ENCODE measurements around the gene WIPI1.
"Not testable (repeated sequence)": the region's sequence is repeated elsewhere in the genome, so short reads cannot be mapped to it uniquely, and the experiment has no call there.

WIPI1 gene

GRCh38 chr17:68422821-68423220, 34.5 kb downstream of the WIPI1 start:
- no peak overlapping the region for H3K4me3 ChIP-seq (ENCODE audit: low read depth, low read length)
- no peak for DNase-seq (ENCODE audit: low read depth)

GRCh38 chr17:68421486-68421885, 35.8 kb downstream of the WIPI1 start:
- H3K4me3 ChIP-seq (ENCODE audit: low read depth, low read length) = no peak overlapping the region
- DNase-seq (ENCODE audit: low read depth) = no peak

GRCh38 chr17:68420065-68420464, 37.2 kb downstream of the WIPI1 start:
- no peak overlapping the region for H3K4me3 ChIP-seq (ENCODE audit: low read depth, low read length)
- no peak for DNase-seq (ENCODE audit: low read depth)

- no peak for DNase-seq (ENCODE audit: low read depth)
- H3K4me3 ChIP-seq (ENCODE audit: low read depth, low read length) = no peak overlapping the region
Measured at GRCh38 chr17:68418876-68419275, 38.4 kb downstream of the WIPI1 start.

GRCh38 chr17:68417317-68417716, 40.0 kb downstream of the WIPI1 start:
- no peak for DNase-seq (ENCODE audit: low read depth)
- H3K4me3 ChIP-seq (ENCODE audit: low read depth, low read length) = no peak overlapping the region

GRCh38 chr17:68414901-68415300, 42.4 kb downstream of the WIPI1 start:
- not testable (repeated sequence) for DNase-seq (ENCODE audit: low read depth); H3K4me3 ChIP-seq (ENCODE audit: low read depth, low read length)

GRCh38 chr17:68413597-68414560, 43.4 kb downstream of the WIPI1 start:
- H3K4me3 ChIP-seq (ENCODE audit: low read depth, low read length) = peak overlapping the region; percentile 11
- not testable (repeated sequence) for DNase-seq (ENCODE audit: low read depth)

- DNase-seq (ENCODE audit: low read depth) = not testable (repeated sequence)
Measured at GRCh38 chr17:68407656-68408055, 49.6 kb downstream of the WIPI1 start.

GRCh38 chr17:68403837-68404236, 53.5 kb downstream of the WIPI1 start:
- DNase-seq (ENCODE audit: low read depth); H3K4me3 ChIP-seq (ENCODE audit: low read depth, low read length): not testable (repeated sequence)

More at GRCh38 chr17:68407656-68408055, 49.6 kb downstream of the WIPI1 start:
- not testable (repeated sequence) for H3K4me3 ChIP-seq (ENCODE audit: low read depth, low read length)

- no peak for DNase-seq (ENCODE audit: low read depth)
- H3K4me3 ChIP-seq (ENCODE audit: low read depth, low read length) = no peak overlapping the region
Measured at GRCh38 chr17:68403122-68403521, 54.2 kb downstream of the WIPI1 start.

- H3K4me3 ChIP-seq (ENCODE audit: low read depth, low read length) = no peak overlapping the region
- no peak for DNase-seq (ENCODE audit: low read depth)
Measured at GRCh38 chr17:68401288-68401687, 56.0 kb downstream of the WIPI1 start.

- H3K4me3 ChIP-seq (ENCODE audit: low read depth, low read length) = no peak overlapping the region
Measured at GRCh38 chr17:68400404-68400735, 56.9 kb downstream of the WIPI1 start.

GRCh38 chr17:68399638-68400403, 57.5 kb downstream of the WIPI1 start:
- DNase-seq (ENCODE audit: low read depth) = peak; percentile 32
- no peak overlapping the region for H3K4me3 ChIP-seq (ENCODE audit: low read depth, low read length)

More at GRCh38 chr17:68400404-68400735, 56.9 kb downstream of the WIPI1 start:
- no peak for DNase-seq (ENCODE audit: low read depth)

- H3K4me3 ChIP-seq (ENCODE audit: low read depth, low read length) = no peak overlapping the region
- peak; percentile 49 for DNase-seq (ENCODE audit: low read depth)
Measured at GRCh38 chr17:68398691-68399637, 58.3 kb downstream of the WIPI1 start.

- no peak for DNase-seq (ENCODE audit: low read depth)
- H3K4me3 ChIP-seq (ENCODE audit: low read depth, low read length) = no peak overlapping the region
Measured at GRCh38 chr17:68397108-68397536, 60.2 kb downstream of the WIPI1 start.

- no peak for DNase-seq (ENCODE audit: low read depth)
- H3K4me3 ChIP-seq (ENCODE audit: low read depth, low read length) = no peak overlapping the region
Measured at GRCh38 chr17:68396226-68397107, 60.8 kb downstream of the WIPI1 start.

- DNase-seq (ENCODE audit: low read depth) = no peak
Measured at GRCh38 chr17:68394608-68395331, 62.5 kb downstream of the WIPI1 start.

More at GRCh38 chr17:68394608-68395331, 62.5 kb downstream of the WIPI1 start:
- no peak overlapping the region for H3K4me3 ChIP-seq (ENCODE audit: low read depth, low read length)
